OCI-LY1 (cell line): ENCODE data around the gene LRP1.
A peak's percentile ranks its signal among the peaks of the same experiment; 100 is the strongest.

Experiments used
- H2AFZ ChIP-seq: fragments of 200-600 bp; sonication (generic), shearing (Covaris generic); 2 replicates; pipeline ENCODE4 v1.6.0; 2014; ENCODE audit warnings: antibody characterized with exemption, mild to moderate bottlenecking, low read length
- H3F3A ChIP-seq: fragments of 200-600 bp; sonication (generic), shearing (Covaris generic); 2 replicates; pipeline ENCODE4 v1.6.0; 2014; ENCODE audit warnings: mild to moderate bottlenecking, antibody characterized with exemption, low read length, moderate library complexity; ENCODE audit not compliant: insufficient read depth
- H3K27ac ChIP-seq: fragments of 200-600 bp; sonication (generic); 2 replicates; pipeline ENCODE4 v1.5.1; 2014; ENCODE audit warnings: low read length, mixed run types, mild to moderate bottlenecking, low read depth; ENCODE audit not compliant: poor library complexity, severe bottlenecking
- H3K27me3 ChIP-seq: fragments of 200-600 bp; sonication (generic); 2 replicates; pipeline ENCODE4 v1.6.0; 2014; ENCODE audit warnings: antibody characterized with exemption, mild to moderate bottlenecking, low read length, moderate library complexity; ENCODE audit not compliant: insufficient read depth
- H3K36me3 ChIP-seq: fragments of 200-600 bp; sonication (generic); 2 replicates; pipeline ENCODE4 v1.6.1; 2014; ENCODE audit warnings: mild to moderate bottlenecking, antibody characterized with exemption, low read length, moderate library complexity, mixed read lengths; ENCODE audit not compliant: insufficient read depth
- H3K4me1 ChIP-seq: fragments of 200-600 bp; sonication (generic); 2 replicates; pipeline ENCODE4 v1.5.1; 2014; ENCODE audit warnings: mild to moderate bottlenecking, low read length, moderate library complexity; ENCODE audit not compliant: insufficient read depth, severe bottlenecking
- H3K4me2 ChIP-seq: fragments of 200-600 bp; sonication (generic), shearing (Covaris generic); 2 replicates; pipeline ENCODE4 v1.6.1; 2014; ENCODE audit warnings: low read length
- H3K4me3 ChIP-seq: fragments of 200-600 bp; sonication (generic); 2 replicates; pipeline ENCODE4 v1.5.1; 2014; ENCODE audit warnings: low read length, low read depth, mild to moderate bottlenecking, mixed read lengths; ENCODE audit not compliant: poor library complexity, severe bottlenecking
- H3K79me2 ChIP-seq: fragments of 200-600 bp; shearing (Covaris generic); 2 replicates; pipeline ENCODE4 v1.6.1; 2016; ENCODE audit warnings: mixed run types, low read length, mixed read lengths; ENCODE audit not compliant: insufficient read depth
- H3K9ac ChIP-seq: fragments of 200-600 bp; sonication (generic), shearing (Covaris generic); 2 replicates; pipeline ENCODE4 v1.6.1; 2014; ENCODE audit warnings: mild to moderate bottlenecking, low read length, mixed read lengths
- H3K9me2 ChIP-seq: fragments of 200-600 bp; sonication (generic), shearing (Covaris generic); 2 replicates; pipeline ENCODE4 v1.6.1; 2014; ENCODE audit warnings: low read depth, mild to moderate bottlenecking, low read length, mixed read lengths
- H3K9me3 ChIP-seq: fragments of 200-600 bp; shearing (Covaris generic); 2 replicates; pipeline ENCODE4 v1.6.1; 2014; ENCODE audit warnings: low read length, mixed read lengths
- H4K20me1 ChIP-seq: fragments of 200-600 bp; sonication (generic), shearing (Covaris generic); 2 replicates; pipeline ENCODE4 v1.6.0; 2016; ENCODE audit warnings: mild to moderate bottlenecking, low read length; ENCODE audit not compliant: insufficient read depth
- EZH2 ChIP-seq: fragments of 200-600 bp; sonication (generic), shearing (Covaris generic); IDR thresholded peaks from 2 replicates; pipeline ENCODE4 v1.8.0; 2017; ENCODE audit warnings: borderline replicate concordance, mixed run types, mild to moderate bottlenecking, antibody characterized with exemption, low read length, moderate library complexity, mixed read lengths
- TF ChIP-seq, protein P1 (sequence below): fragments of 200-600 bp; sonication (generic), shearing (Covaris generic); IDR thresholded peaks from 2 replicates; pipeline ENCODE4 v1.5.1; 2017; ENCODE audit warnings: mild to moderate bottlenecking, antibody characterized with exemption, low read length, moderate library complexity, mixed read lengths

Gene LRP1

DNA sequence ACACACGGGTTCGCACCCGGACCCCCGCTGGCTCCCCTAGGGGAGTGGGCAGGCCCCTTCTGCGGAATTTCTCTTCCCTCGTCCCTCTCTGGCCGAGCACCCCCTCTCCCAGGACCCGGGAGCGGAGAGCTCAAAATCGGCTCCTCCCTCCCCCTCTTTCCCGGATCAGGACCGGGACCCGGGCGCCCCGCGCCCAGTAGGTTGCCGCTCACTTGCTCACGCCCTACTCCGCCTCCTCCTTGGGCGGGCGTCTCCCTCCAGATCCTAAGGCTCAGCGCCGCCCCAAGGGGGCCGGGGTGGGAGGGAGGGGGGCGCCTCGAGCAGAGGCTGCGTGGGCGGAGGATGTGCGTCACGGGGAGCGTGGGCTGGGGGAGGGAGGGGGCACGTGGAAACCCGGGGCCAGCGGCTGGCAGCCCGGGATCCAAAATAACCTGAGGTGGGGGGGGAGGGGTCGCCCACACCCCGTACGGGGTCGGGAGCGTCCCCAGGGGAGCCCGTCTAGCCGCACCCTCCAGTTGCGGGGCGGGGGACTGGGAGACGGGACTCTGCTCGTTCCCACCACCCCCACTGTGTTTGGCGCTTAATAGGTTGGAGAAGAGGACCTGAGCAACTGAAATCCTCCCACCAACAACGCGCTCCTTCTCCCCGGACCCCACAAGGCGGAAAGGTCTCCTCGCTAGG is 41.1 kb upstream of the LRP1 start:
- H2AFZ ChIP-seq: no peak overlapping the region
- H3K79me2 ChIP-seq: no peaks in the 10 kb centered on the region
- H3K9me3 ChIP-seq: no peaks in the 10 kb centered on the region
- no peaks in the 10 kb centered on the region for H3K27me3 ChIP-seq
- TF ChIP-seq EZH2: no peak
- TF ChIP-seq, protein P1, sequence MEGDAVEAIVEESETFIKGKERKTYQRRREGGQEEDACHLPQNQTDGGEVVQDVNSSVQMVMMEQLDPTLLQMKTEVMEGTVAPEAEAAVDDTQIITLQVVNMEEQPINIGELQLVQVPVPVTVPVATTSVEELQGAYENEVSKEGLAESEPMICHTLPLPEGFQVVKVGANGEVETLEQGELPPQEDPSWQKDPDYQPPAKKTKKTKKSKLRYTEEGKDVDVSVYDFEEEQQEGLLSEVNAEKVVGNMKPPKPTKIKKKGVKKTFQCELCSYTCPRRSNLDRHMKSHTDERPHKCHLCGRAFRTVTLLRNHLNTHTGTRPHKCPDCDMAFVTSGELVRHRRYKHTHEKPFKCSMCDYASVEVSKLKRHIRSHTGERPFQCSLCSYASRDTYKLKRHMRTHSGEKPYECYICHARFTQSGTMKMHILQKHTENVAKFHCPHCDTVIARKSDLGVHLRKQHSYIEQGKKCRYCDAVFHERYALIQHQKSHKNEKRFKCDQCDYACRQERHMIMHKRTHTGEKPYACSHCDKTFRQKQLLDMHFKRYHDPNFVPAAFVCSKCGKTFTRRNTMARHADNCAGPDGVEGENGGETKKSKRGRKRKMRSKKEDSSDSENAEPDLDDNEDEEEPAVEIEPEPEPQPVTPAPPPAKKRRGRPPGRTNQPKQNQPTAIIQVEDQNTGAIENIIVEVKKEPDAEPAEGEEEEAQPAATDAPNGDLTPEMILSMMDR: no peak
- H3K4me2 ChIP-seq: peak overlapping the region; percentile 95
- H3K4me1 ChIP-seq: peaks cover 33% of the 10 kb centered on the region
- H4K20me1 ChIP-seq: no peaks in the 10 kb centered on the region
- peaks cover 6% of the 10 kb centered on the region; the same call in 1 of the 2 replicates for H3F3A ChIP-seq
- peak overlapping the region; percentile 88 for H3K9ac ChIP-seq
- no peaks in the 10 kb centered on the region for H3K9me2 ChIP-seq
- H3K4me3 ChIP-seq: peak overlapping the region; percentile 74
- peak overlapping the region; percentile 90 for H3K27ac ChIP-seq
- H3K36me3 ChIP-seq: no peaks in the 10 kb centered on the region

DNA sequence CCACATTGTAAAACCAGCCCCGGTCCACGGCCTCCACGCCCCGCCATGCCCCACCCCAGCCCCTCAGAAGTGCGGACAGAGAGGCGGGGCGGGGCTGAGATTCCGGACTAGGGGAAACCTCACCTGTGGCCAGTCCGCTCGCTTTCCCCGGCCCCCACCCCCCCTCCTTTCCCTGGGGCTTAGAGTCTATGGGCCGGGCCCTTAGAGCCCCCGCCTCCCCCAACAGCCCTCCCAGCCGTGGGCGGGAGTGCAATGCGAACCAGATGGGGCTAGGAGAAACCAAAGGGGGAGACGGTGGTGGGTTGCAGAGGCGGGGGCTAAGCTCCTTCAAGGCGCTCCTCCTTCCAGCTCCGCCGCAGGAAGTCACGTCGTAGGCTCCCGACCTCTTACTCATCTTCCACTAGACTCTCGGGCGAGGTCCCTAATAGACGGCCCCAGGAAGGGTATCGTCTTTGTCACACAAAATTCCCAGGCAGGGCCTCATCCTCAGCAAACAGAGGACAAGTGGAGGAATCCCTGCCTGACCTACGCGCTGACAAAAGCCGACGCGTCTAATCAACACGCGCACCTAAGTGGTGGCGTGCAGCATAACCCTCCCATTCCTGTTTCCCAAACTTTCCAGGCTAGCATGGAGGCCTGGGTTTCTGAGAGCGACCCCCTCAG is 40.5 kb upstream of the LRP1 start:
- Histone ChIP-seq H3K4me2 (peak overlapping the region; percentile 95), H3K27me3 (no peaks in the 10 kb centered on the region), H3K4me1 (peaks cover 33% of the 10 kb centered on the region), H3K4me3 (peak overlapping the region; percentile 74), H2AFZ (no peak overlapping the region), H3K36me3 (no peaks in the 10 kb centered on the region), H3K9me3 (no peaks in the 10 kb centered on the region), H3K9ac (peak overlapping the region; percentile 88), H3K27ac (peak overlapping the region; percentile 90), H3K9me2 (no peaks in the 10 kb centered on the region), H4K20me1 (no peaks in the 10 kb centered on the region), H3K79me2 (no peaks in the 10 kb centered on the region), H3F3A (peaks cover 6% of the 10 kb centered on the region; the same call in 1 of the 2 replicates)
- TF ChIP-seq, protein P1: no peak
- TF ChIP-seq EZH2: no peak

DNA sequence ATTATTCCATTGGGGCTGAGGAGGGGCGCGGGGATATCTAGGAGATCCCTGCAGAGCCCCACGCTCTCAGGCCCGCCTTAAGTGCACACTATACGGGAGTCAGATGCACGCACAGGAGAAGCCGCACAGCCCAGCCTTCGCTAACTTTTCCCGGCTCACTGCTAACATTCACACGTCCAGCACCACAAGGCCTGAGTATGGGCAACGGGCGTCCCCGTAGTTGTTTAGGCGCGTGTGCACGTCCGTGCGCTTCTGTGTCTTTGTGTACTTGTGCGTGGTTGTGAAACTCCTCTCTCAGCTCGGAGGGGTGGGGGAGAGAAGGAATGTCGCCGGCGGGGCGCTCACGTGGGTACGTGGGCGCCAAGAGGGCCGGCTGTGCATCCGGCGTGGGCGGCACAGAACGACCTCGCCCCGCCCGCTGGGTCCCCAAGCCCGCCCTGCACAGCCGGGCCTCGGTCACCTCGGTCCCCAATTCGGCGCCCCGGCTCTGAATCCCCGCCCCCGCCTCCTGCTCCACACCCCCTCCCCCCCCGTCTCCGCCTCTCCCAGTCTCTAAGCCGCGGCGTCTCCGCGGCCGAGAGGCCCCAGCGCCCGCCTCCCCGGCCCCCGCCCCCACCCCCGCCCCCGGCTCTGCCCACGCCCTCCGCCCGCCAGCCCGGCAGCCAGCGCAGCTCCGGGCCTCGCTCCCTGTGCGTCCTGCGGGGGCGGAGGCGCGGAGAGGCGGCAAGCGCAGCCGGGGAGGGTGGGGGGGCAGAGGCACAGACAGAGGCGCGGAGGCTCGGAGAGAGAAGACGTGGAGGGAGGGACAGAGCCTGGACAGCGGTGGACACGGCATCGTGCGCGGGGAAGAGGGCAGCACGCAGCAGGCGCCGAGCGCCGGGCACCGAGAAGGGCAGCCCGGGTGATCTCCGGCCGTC is 39.7 kb upstream of the LRP1 start, which contains the start of gene NAB2:
Gene NAB2 (plus strand): TSS at position 761 of the 917 bp plus-strand sequence. CDS start 158 bp downstream, outside the sequence.
- peaks cover 38% of the 10 kb centered on the region for H3K4me1 ChIP-seq
- H3K9me3 ChIP-seq: no peaks in the 10 kb centered on the region
- H3F3A ChIP-seq: peaks cover 6% of the 10 kb centered on the region; the same call in 1 of the 2 replicates
- no peaks in the 10 kb centered on the region for H3K36me3 ChIP-seq
- H3K79me2 ChIP-seq: no peaks in the 10 kb centered on the region
- no peak within 1 kb of the TSS for H2AFZ ChIP-seq
- H4K20me1 ChIP-seq: no peaks in the 10 kb centered on the region
- peak within 1 kb of the TSS; percentile 88 for H3K9ac ChIP-seq
- H3K4me2 ChIP-seq: peak within 1 kb of the TSS; percentile 95
- peak within 1 kb of the TSS; percentile 74 for H3K4me3 ChIP-seq
- H3K27ac ChIP-seq: peak within 1 kb of the TSS; percentile 90
- no peaks in the 10 kb centered on the region for H3K9me2 ChIP-seq
- TF ChIP-seq, protein P1: no peak
- no peak for TF ChIP-seq EZH2
- no peaks in the 10 kb centered on the region for H3K27me3 ChIP-seq
